PC-3 (cell line): ENCODE results near the gene METRN. TPM values are rescaled to one million over a fixed set of nuclear protein-coding genes. Genes with fewer than 3 reads are reported as not detected.

ENCODE experiments used
- ATAC-seq: fragments of 200-7000 bp; cut with Tn5 transposase; 2 replicates; pipeline ENCODE4 v1.9.1; 2020; ENCODE audit warnings: mild to moderate bottlenecking, moderate library complexity
- BruUV-seq: library from RNA; stranded (reverse); fragments of 400-500 nt; replicated peaks from 2 replicates; lab custom pipeline; 2021; lab: Mats Ljungman, UMichigan
- CTCF ChIA-PET: fragments of 300-600 bp; sonication (Branson Sonifier 250); formaldehyde crosslinking; loops from one replicate; lab custom pipeline; 2022; ENCODE audit warnings: antibody characterized with exemption; lab: Charles Lee
- POLR2A ChIA-PET: fragments of 300-600 bp; sonication (Branson Sonifier 250); formaldehyde crosslinking; loops from one replicate; lab custom pipeline; 2022; ENCODE audit warnings: antibody characterized with exemption; ENCODE audit not compliant: unreplicated experiment; lab: Charles Lee
- DNase-seq: peaks from one replicate; pipeline ENCODE4 v3.0.0-alpha.2; 2015
- H2AFZ ChIP-seq: fragments of 300-600 bp; sonication (generic); 2 replicates; pipeline ENCODE4 v1.6.0; 2016; ENCODE audit warnings: antibody characterized with exemption, low read length
- H3F3A ChIP-seq: fragments of 300-600 bp; sonication (generic); one replicate; pipeline ENCODE4 v1.6.0; 2017; ENCODE audit warnings: antibody characterized with exemption, low read length, control low read depth, mild to moderate bottlenecking; ENCODE audit not compliant: unreplicated experiment
- H3K27ac ChIP-seq: fragments of 300-600 bp; sonication (generic); 2 replicates; pipeline ENCODE4 v1.5.1; 2016; ENCODE audit warnings: mild to moderate bottlenecking, low read length
- H3K27me3 ChIP-seq: fragments of 300-600 bp; sonication (generic); 2 replicates; pipeline ENCODE4 v1.6.1; 2016; ENCODE audit warnings: low read length, mixed read lengths
- H3K36me3 ChIP-seq: fragments of 300-600 bp; sonication (generic); 2 replicates; pipeline ENCODE4 v1.6.1; 2016; ENCODE audit warnings: low read depth, mixed run types, low read length, mixed read lengths
- H3K4me1 ChIP-seq: fragments of 300-600 bp; sonication (generic); 2 replicates; pipeline ENCODE4 v1.5.1; 2016; ENCODE audit warnings: low read length; ENCODE audit not compliant: insufficient read depth
- H3K4me2 ChIP-seq: fragments of 300-600 bp; sonication (generic); 2 replicates; pipeline ENCODE4 v1.6.0; 2016; ENCODE audit warnings: low read length
- H3K4me3 ChIP-seq: fragments of 300-600 bp; sonication (generic); 2 replicates; pipeline ENCODE4 v1.5.1; 2016; ENCODE audit warnings: mild to moderate bottlenecking, low read length, mixed read lengths
- H3K79me2 ChIP-seq: fragments of 300-600 bp; sonication (generic); 2 replicates; pipeline ENCODE4 v1.6.1; 2017; ENCODE audit warnings: low read length, mixed read lengths
- H3K9ac ChIP-seq: fragments of 300-600 bp; sonication (generic); 2 replicates; pipeline ENCODE4 v1.6.0; 2016; ENCODE audit warnings: mild to moderate bottlenecking, low read length
- H3K9me2 ChIP-seq: fragments of 300-600 bp; sonication (generic); replicated peaks from 2 replicates; pipeline ENCODE4 v1.6.1; 2016; ENCODE audit warnings: mixed run types, low read length, mixed read lengths
- H3K9me3 ChIP-seq: fragments of 300-600 bp; sonication (generic); 2 replicates; pipeline ENCODE4 v1.6.1; 2016; ENCODE audit warnings: low read length, mixed read lengths
- H4K20me1 ChIP-seq: fragments of 300-600 bp; sonication (generic); 2 replicates; pipeline ENCODE4 v1.6.1; 2016; ENCODE audit warnings: low read length, mixed read lengths
- CTCF ChIP-seq: fragments of 300-600 bp; sonication (generic); conservative IDR thresholded peaks from 2 replicates; pipeline ENCODE4 v1.5.1; 2017; ENCODE audit warnings: antibody characterized with exemption, low read depth, mild to moderate bottlenecking, low read length
- EZH2 ChIP-seq: fragments of 300-600 bp; sonication (generic); IDR thresholded peaks from one replicate; pipeline ENCODE4 v1.6.1; 2017; ENCODE audit warnings: antibody characterized with exemption, mild to moderate bottlenecking, low read length; ENCODE audit not compliant: unreplicated experiment
- EZH2phosphoT487 ChIP-seq: fragments of 300-600 bp; sonication (generic); IDR thresholded peaks from 2 replicates; pipeline ENCODE4 v1.6.1; 2018; ENCODE audit warnings: mild to moderate bottlenecking, antibody characterized with exemption, low read length, borderline replicate concordance
- intact Hi-C: fragments of 100-400 bp; cut with micrococcal nuclease; formaldehyde crosslinking; loops from 2 replicates; pipeline ENCODE4 v1.9.0; 2023
- total RNA-seq: library from RNA; depleted of rRNA; stranded (reverse); fragments of >200 nt; gene quantifications from 2 replicates; pipeline ENCODE4 v1.2.3, GENCODE V29; 2014

Gene METRN
- total RNA-seq, 1 experiment from 2014 or later, result 320 TPM

- Histone ChIP-seq H3K4me2 (no peak overlapping the region), H3K79me2 (no peaks in the 10 kb centered on the region), H3K27me3 (no peaks in the 10 kb centered on the region), H2AFZ (no peak overlapping the region), H4K20me1 (no peaks in the 10 kb centered on the region), H3K9me3 (no peaks in the 10 kb centered on the region), H3K36me3 (no peaks in the 10 kb centered on the region), H3K27ac (no peak overlapping the region), H3K9ac (no peak overlapping the region), H3K4me3 (no peak overlapping the region), H3F3A (no peaks in the 10 kb centered on the region), H3K4me1 (no peaks in the 10 kb centered on the region), H3K9me2 (no peaks in the 10 kb centered on the region)
- intact Hi-C loops, result no loop called here
- ChIA-PET POLR2A (no interaction called here), CTCF (interaction anchor here (0.6 kb wide), 1 partner anchor 1165 kb away, joined by 3 read pairs; no protein-coding TSS in a partner anchor)
- BruUV-seq, result no TSS peak
- DNase-seq (no peak), ATAC-seq (no peak)
- TF ChIP-seq CTCF, result no peak
- TF ChIP-seq EZH2, result no peak
- TF ChIP-seq EZH2phosphoT487, result no peak
These were observed 52.1 kb downstream of the METRN start for GRCh38 chr16:766820-767640.

DNA sequence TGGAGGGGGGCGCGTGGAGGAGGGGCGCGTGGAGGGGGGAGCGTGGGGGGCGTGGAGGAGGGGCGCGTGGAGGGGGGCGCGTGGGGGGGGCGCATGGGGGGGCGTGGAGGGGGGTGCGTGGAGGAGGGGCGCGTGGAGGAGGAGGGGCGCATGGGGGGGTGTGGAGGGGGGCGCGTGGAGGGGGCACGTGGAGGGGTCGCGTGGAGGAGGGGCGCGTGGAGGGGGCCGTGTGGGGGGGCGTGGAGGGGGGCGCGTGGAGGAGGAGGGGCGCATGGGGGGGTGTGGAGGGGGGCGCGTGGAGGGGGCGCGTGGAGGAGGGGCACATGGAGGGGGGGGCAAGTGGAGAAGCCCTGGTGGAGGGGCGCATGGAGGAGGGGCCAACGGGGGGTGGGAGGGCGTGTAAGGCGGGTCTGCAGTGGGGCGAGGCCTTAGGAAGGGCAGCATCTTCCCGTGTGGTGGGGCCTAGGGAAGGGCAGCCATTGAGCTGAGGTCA lies 52.9 kb downstream of the METRN start:
- H3K79me2 ChIP-seq, result no peaks in the 10 kb centered on the region
- H3K4me1 ChIP-seq, result no peaks in the 10 kb centered on the region
- TF ChIP-seq EZH2, result no peak
- TF ChIP-seq EZH2phosphoT487, result no peak
- TF ChIP-seq CTCF, result no peak
- H3K4me3 ChIP-seq, result no peak overlapping the region
- H2AFZ ChIP-seq, result no peak overlapping the region
- ATAC-seq, result no peak
- DNase-seq, result no peak
- no peak overlapping the region for H3K9ac ChIP-seq
- no peaks in the 10 kb centered on the region for H4K20me1 ChIP-seq
- no peak overlapping the region for H3K4me2 ChIP-seq
- intact Hi-C loops, result no loop called here
- ChIA-PET POLR2A (no interaction called here), CTCF (no interaction called here)
- no TSS peak for BruUV-seq
- H3K27me3 ChIP-seq, result no peaks in the 10 kb centered on the region
- H3K27ac ChIP-seq, result no peak overlapping the region
- H3K9me3 ChIP-seq, result no peaks in the 10 kb centered on the region
- H3K9me2 ChIP-seq, result no peaks in the 10 kb centered on the region
- H3F3A ChIP-seq, result no peaks in the 10 kb centered on the region
- H3K36me3 ChIP-seq, result no peaks in the 10 kb centered on the region

GRCh38 chr16:768428-768827 lies 53.5 kb downstream of the METRN start:
- no peak overlapping the region for H3K4me2 ChIP-seq

More at GRCh38 chr16:768428-768827, 53.5 kb downstream of the METRN start:
- no TSS peak for BruUV-seq
- H3K9me3 ChIP-seq, result no peaks in the 10 kb centered on the region
- no peak overlapping the region for H3K9ac ChIP-seq
- H3K36me3 ChIP-seq, result no peaks in the 10 kb centered on the region
- no peaks in the 10 kb centered on the region for H4K20me1 ChIP-seq
- no peak overlapping the region for H3K27ac ChIP-seq
- no peaks in the 10 kb centered on the region for H3K79me2 ChIP-seq
- ChIA-PET CTCF (no interaction called here), POLR2A (no interaction called here)
- no peaks in the 10 kb centered on the region for H3K4me1 ChIP-seq
- H3K4me3 ChIP-seq, result no peak overlapping the region
- H2AFZ ChIP-seq, result no peak overlapping the region
- DNase-seq, result no peak
- H3K27me3 ChIP-seq, result no peaks in the 10 kb centered on the region
- no peaks in the 10 kb centered on the region for H3K9me2 ChIP-seq
- no peaks in the 10 kb centered on the region for H3F3A ChIP-seq
- ATAC-seq, result no peak
- intact Hi-C loops, result no loop called here
- TF ChIP-seq CTCF (no peak), EZH2 (no peak), EZH2phosphoT487 (no peak)
